Activated CD4-positive, alpha-beta T cell treated with anti-CD3 and anti-CD28 coated beads, Interleukin-2, amount 50 U/mL, for 16 hours (primary cell): ENCODE results near the gene MED19.
"Not testable (repeated sequence)": the region's sequence is repeated elsewhere in the genome, so short reads cannot be mapped to it uniquely, and the experiment has no call there.

ENCODE experiments used
- DNase-seq: peaks from one replicate; pipeline ENCODE4 v3.0.0-alpha.2; 2020

MED19 gene, protein sequence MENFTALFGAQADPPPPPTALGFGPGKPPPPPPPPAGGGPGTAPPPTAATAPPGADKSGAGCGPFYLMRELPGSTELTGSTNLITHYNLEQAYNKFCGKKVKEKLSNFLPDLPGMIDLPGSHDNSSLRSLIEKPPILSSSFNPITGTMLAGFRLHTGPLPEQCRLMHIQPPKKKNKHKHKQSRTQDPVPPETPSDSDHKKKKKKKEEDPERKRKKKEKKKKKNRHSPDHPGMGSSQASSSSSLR

DNA sequence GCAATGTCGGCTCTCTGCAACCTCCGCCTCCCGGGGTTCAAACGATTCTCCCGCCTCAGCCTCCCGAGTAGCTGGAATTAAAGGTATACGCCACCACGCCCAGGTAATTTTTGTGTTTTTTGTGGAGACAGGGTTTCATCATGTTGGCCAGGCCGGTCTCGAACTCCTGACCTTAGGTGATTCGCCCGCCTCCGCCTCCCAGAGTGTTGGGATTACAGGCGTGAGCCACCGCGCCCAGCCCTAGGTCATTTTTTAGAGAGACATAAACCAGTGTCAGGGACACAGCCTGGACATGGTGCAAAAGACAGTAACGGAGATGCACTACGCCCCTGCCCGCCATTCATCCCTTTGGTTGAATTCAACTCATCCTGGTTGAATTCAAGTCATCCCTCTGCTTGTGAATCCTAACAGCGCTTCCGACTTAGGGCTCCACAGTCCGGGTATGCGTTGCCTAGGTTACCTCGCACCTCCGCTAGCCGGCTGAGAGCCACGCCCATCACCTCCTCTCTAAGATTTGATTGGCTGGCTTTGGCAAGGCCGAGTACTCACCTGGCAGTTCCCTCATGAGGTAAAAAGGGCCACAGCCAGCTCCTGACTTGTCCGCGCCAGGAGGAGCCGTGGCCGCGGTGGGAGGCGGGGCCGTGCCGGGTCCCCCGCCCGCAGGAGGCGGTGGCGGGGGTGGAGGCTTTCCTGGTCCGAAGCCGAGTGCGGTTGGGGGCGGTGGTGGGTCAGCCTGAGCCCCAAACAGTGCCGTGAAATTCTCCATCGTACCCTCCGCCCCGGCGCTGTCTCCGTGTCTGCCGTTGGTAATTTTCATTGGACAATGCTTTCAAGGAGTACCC is at the start of gene MED19:
MED19 (minus strand) TSS at position 802 of the 842 bp plus-strand sequence; CDS start at position 766, 36 bp downstream.
- DNase-seq = peak; percentile 85

DNA sequence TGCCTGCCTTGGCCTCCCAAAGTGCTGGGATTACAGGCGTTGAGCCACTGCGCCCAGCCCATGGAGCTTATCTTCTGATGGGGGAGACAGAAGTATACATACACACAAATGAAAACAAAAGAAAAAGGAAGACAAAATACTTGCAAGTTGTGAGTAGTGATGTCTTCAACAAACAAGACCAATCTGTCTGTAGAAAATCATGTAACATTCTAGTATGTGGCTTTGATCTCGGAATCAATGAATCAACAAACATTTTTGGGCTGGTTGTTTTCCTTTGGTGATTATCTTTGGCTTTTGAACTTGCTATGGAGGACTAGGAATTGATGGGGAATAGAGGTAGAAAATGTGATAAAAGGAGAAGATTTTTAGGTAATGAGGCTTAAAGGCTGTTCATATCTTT is 46.2 kb upstream of the MED19 start:
- no peak for DNase-seq

DNA sequence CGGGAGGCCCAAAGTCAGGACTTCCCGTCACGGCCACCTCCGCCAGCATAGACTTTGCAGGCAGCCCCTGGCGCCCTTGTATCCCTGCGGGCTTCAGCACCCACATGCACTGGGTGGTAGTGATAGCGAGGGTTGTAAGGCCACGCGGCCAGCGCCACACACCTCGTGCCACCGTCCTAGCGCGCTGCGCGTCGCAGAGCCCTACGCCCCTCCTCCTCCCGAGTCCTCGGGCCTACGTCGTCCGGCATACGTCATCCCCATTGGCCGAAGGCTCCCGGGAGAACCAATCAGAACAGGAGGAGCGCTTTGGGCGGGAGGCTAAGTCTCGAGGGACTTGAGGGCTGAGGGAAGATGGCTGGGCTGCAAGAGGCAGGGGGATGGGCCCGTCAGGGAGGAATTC is 40.9 kb upstream of the MED19 start:
- no peak for DNase-seq

GRCh38 chr11:57751676-57752253 is 39.8 kb upstream of the MED19 start, which contains the start of gene BTBD18:
BTBD18 (minus strand) TSS chr11:57751819; CDS start chr11:57751188, 631 bp downstream.
- peak; percentile 22 for DNase-seq

- no peak for DNase-seq
These were observed 39.2 kb upstream of the MED19 start for GRCh38 chr11:57751176-57751575.

GRCh38 chr11:57746920-57747319 is 34.9 kb upstream of the MED19 start:
- DNase-seq = no peak

- DNase-seq = no peak
These were observed 33.2 kb upstream of the MED19 start for GRCh38 chr11:57745206-57745605.

DNA sequence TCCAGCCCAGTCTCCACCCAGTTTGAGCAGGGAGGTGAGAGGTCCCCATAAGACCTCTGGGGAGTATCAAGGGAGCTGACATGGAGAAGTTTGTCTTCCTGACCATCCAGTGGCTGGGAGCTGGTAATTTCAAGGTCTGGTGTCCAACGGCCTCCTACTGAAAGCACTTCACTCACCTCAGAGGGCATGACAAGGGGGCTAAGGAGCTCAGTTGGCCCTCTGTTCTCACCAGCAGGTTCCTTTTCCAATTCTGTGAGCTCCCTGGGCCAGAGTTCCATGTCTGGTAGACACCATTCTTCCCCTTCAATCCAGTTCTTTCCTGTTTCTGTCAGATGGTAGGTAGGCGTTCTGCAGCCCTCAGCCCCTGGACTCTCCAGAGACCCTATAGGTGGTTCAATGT is 32.3 kb upstream of the MED19 start:
- no peak for DNase-seq

DNA sequence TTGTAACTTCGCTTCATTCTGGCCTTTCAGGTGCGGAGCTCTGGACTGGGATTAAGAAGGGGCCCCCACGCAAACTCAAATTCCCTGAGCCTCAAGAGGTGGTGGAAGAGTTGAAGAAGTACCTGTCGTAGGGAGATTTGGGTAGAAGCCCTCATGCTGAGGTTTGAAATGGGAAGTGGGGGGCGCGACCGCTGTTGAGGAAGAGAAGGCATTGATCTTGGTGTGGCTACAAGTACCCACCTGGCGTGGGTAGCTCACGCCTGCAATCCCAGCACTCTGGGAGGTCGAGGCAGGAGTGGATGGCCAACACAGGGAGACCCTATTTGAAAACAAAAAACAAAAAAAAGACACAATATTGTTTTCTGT is 30.1 kb upstream of the MED19 start:
- DNase-seq = no peak

- DNase-seq = peak; percentile 98
These were observed 29.4 kb upstream of the MED19 start, which contains the start of gene SELENOH for GRCh38 chr11:57741132-57742086. SELENOH (plus strand) TSS chr11:57741491; CDS start chr11:57741596, 105 bp downstream.

DNA sequence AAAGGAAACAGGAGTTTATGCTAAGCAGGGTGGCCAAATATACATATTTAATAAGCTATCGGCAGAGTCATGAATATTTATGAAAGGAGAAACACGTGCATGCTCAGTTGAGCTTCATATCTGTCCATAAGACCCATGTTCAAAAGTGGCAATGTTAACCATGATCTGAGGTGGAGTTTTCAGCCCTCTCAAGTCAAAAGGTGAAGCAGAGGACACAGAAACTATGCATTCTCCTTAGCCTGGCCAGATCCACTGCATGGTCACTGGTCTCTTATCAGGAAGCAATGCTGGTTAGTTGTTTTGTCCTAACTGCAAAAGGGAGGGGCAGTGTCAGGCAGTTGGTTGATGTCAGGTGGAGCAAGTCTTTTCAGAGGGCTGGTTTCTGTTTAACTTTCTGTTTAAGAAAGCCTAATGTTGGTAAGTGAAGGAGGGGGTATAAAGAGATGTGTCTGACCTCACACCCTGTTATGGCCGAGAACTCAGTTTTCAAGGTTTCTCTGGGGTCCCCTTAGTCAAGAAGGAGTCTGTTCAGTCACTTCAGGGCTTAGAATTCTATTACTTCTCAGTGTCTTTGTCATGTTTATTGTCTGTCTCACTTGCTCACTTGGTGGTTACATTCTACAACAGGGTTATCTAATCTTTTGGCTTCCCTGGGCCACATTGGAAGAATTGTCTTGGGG is 23.7 kb upstream of the MED19 start:
- DNase-seq = no peak

DNA sequence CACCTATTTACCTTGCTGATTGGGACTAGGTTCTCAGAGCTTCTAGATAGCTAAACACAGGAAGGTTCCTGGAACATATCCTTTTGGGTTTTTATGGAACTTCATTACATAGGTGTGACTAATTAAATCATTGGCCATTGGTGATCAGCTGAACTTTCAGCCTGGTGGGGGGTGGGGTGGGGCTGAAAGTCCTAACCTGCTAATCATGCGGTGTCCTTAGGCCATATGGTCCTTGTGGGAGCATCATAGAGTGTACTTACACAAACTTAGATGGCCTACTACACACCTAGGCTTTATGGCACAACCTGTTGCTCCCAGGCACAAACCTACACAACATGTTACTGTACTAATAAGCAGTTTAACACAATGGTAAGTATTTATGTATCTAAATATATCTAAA is 20.6 kb upstream of the MED19 start:
- no peak for DNase-seq

- DNase-seq = no peak
These were observed 17.5 kb upstream of the MED19 start for GRCh38 chr11:57729479-57729878.

DNA sequence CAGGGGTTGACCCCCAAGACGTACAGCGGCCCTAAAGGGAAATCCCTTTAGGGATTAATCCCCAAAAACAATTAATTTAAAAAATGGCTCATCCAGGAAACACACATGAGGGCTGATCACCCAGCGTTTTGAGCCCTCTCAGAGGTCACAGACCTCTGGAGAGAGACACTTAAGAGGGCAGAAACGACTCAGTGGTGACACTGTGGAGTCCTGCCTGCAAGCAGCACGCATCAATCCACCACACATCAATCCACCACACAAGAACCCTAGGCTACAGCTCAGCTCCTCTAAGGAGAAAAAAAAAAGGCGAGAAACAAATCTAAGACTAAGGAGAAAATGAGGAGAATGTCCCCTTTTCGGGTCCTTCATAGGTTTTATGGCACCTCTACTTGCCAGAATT is 16.8 kb upstream of the MED19 start:
- no peak for DNase-seq

DNA sequence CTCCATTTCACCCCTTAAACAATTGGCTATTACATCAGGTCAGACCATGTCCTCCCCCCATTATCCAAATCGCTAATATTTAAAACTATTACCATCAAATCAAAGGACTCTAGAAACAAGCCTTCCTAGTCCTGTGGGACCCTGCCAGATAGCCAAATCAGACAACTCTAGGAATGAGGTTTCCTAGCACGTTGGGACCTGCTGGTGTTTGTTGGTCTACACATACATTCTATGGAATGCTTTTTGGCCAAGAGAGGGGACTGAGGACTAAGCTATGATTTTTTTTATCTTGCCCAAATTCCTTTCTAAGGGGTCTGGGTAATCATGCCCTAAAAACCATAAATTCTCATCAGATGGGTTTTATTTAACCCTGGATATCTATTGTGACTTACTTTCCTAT is 15.2 kb upstream of the MED19 start:
- no peak for DNase-seq

- not testable (repeated sequence) for DNase-seq
These were observed 4.7 kb upstream of the MED19 start for GRCh38 chr11:57716726-57717125.

GRCh38 chr11:57713835-57714234 is 1.8 kb upstream of the MED19 start:
- no peak for DNase-seq

DNA sequence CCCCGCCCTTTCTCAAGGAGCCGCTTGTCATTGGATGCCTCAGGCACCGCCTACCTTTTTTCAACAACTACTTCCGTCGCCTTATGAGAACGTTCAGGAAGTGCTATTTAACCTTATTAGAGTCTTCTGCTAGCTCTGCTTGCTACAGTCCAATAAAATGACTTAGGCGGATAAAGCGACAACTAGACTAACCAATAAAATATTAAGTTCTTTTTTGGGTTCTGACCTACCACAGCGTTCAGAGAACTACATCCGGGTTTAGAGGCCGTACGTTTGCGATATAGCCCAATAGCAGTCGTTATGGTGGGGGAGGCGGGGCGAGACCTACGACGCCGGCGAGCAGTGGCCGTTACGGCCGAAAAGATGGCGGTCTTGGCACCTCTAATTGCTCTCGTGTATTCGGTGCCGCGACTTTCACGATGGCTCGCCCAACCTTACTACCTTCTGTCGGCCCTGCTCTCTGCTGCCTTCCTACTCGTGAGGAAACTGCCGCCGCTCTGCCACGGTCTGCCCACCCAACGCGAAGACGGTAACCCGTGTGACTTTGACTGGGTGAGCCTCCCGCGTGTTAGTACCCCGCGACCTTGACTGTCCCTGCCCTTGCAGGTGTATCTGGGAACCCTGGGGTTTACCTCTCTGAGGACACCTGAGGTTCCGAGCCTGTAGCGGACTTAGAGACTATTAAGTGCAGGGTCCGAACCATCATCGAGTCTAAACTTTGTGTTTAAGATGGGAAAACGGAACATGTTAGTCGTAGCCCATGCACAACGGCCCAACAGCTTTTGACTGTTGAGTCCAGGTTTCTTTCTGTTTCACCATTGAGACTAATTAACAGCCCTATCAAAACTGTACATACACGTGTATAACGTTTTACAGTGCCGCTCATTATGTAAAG is 488 bp upstream of the MED19 start, which contains the start of gene TMX2:
TMX2 (plus strand) TSS at position 338 of the 895 bp plus-strand sequence; CDS start at position 364, 26 bp downstream.
- peak; percentile 96 for DNase-seq

DNA sequence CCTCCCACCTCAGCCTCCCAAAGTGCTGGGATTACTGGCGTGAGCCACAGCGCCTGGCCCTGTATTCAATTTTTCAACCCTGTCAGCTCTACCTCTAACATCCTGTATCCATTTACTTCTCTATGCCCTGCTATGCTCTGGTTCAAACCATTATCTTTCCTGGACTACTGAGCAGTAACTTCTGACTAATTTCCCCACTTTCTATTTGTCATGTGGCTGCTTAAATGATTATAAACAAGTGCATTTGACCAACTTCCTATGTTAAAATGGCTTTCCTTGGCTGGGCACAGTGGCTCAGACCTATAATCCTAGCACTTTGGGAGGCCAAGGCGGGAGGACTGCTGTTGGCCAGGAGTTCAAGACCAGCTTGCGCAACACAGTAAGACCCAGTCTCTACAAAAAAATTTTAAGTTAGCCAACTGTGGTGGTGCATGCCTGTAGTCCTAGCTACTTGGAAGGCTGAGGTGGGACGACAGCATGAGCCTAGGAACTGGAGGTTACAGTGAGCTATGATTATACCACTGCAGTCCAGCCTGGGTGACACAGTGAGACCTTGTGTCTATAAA is 2.1 kb downstream of the MED19 start:
- peak; percentile 67 for DNase-seq

- DNase-seq = not testable (repeated sequence)
These were observed 6.6 kb downstream of the MED19 start for GRCh38 chr11:57705432-57705831.
